Activated T-cell treated with anti-CD3 and anti-CD28 coated beads, Interleukin-2, amount 50 U/mL, for 72 hours (primary cell): ENCODE data around the gene DOCK2. TPM values are rescaled to one million over a fixed set of nuclear protein-coding genes. Genes with fewer than 3 reads are reported as not detected.
"Not testable (repeated sequence)": the region's sequence is repeated elsewhere in the genome, so short reads cannot be mapped to it uniquely, and the experiment has no call there.

Experiments used
- ATAC-seq, 2 donors: fragments of 150-1000 bp; cut with Tn5 transposase; replicated peaks in 1 of 2; 2 replicates each; pipeline ENCODE4 v1.10.0; 2021; ENCODE audit warnings: moderate library complexity in 2 of 2, mild to moderate bottlenecking in 1 of 2
- DNase-seq, 2 donors: peaks; one replicate each; pipeline ENCODE4 v3.0.0; 2021 to 2022; ENCODE audit warnings: mixed read lengths in 1 of 2
- H3K27ac Mint-ChIP-seq: one replicate; pipeline ENCODE4 v1.8.0; 2022; ENCODE audit warnings: mild to moderate bottlenecking, moderate library complexity, mixed read lengths
- H3K27me3 Mint-ChIP-seq: one replicate; pipeline ENCODE4 v1.8.0; 2022; ENCODE audit warnings: low read depth, mixed read lengths
- H3K36me3 Mint-ChIP-seq, 2 donors: one replicate each; pipeline ENCODE4 v1.8.0; 2022; ENCODE audit warnings: mixed read lengths in 2 of 2, mild to moderate bottlenecking in 1 of 2; ENCODE audit not compliant: insufficient read depth in 2 of 2
- H3K4me1 Mint-ChIP-seq: one replicate; pipeline ENCODE4 v1.8.0; 2022; ENCODE audit warnings: low read depth, mixed read lengths
- H3K4me3 Mint-ChIP-seq, 2 donors: one replicate each; pipeline ENCODE4 v1.8.0; 2022; ENCODE audit warnings: mild to moderate bottlenecking in 2 of 2, mixed read lengths in 2 of 2, moderate library complexity in 2 of 2
- H3K9me3 Mint-ChIP-seq, 2 donors: one replicate each; pipeline ENCODE4 v1.8.0; 2022; ENCODE audit warnings: mixed read lengths in 2 of 2
- total RNA-seq, 2 donors: library from RNA; stranded (reverse); gene quantifications; one replicate each; pipeline ENCODE4 v1.2.3, GENCODE V29; 2022

The DOCK2 gene
- total RNA-seq, 2 donors from 2014 or later, result 242 to 245 TPM

GRCh38 chr5:169814045-169814444 is 177.0 kb downstream of the DOCK2 start:
- no peaks in the 10 kb centered on the region for H3K9me3 Mint-ChIP-seq
- H3K36me3 Mint-ChIP-seq, result peaks cover 15 to 38% of the 10 kb centered on the region in 2 donors
- ATAC-seq (no peak), DNase-seq (no peak)
- no peak overlapping the region for H3K4me3 Mint-ChIP-seq
- H3K27ac Mint-ChIP-seq, result no peak overlapping the region
- peaks cover 6% of the 10 kb centered on the region for H3K4me1 Mint-ChIP-seq
- H3K27me3 Mint-ChIP-seq, result no peaks in the 10 kb centered on the region

GRCh38 chr5:169814522-169814921 is 177.4 kb downstream of the DOCK2 start:
- Mint-ChIP-seq H3K4me3 (no peak overlapping the region), H3K9me3 (no peaks in the 10 kb centered on the region), H3K27me3 (no peaks in the 10 kb centered on the region), H3K36me3 (peaks cover 17 to 42% of the 10 kb centered on the region in 2 donors), H3K27ac (no peak overlapping the region), H3K4me1 (peaks cover 6% of the 10 kb centered on the region)
- no peak for ATAC-seq
- DNase-seq, result no peak

- ATAC-seq, result no peak
- H3K4me3 Mint-ChIP-seq, result no peak overlapping the region
- no peaks in the 10 kb centered on the region for H3K27me3 Mint-ChIP-seq
- peaks cover 0 to under 1% of the 10 kb centered on the region in 2 donors for H3K9me3 Mint-ChIP-seq
- no peaks in the 10 kb centered on the region for H3K4me1 Mint-ChIP-seq
- no peak for DNase-seq
- H3K27ac Mint-ChIP-seq, result peak overlapping the region; percentile 16
- peaks cover 18 to 48% of the 10 kb centered on the region in 2 donors for H3K36me3 Mint-ChIP-seq
These were observed 180.0 kb downstream of the DOCK2 start for GRCh38 chr5:169817031-169817430.

- Mint-ChIP-seq H3K27ac (peak overlapping the region; percentile 4), H3K4me3 (no peak overlapping the region), H3K4me1 (peaks cover 24% of the 10 kb centered on the region), H3K27me3 (no peaks in the 10 kb centered on the region), H3K36me3 (peaks cover 4 to 13% of the 10 kb centered on the region in 2 donors), H3K9me3 (peaks cover 0 to 8% of the 10 kb centered on the region in 2 donors)
- ATAC-seq (no peak), DNase-seq (no peak)
These were observed 189.5 kb downstream of the DOCK2 start for GRCh38 chr5:169826618-169827017.

GRCh38 chr5:169827769-169828168 is 190.7 kb downstream of the DOCK2 start:
- H3K4me3 Mint-ChIP-seq, result no peak overlapping the region
- DNase-seq, result no peak
- H3K27ac Mint-ChIP-seq, result peak overlapping the region; percentile 83
- H3K4me1 Mint-ChIP-seq, result peaks cover 33% of the 10 kb centered on the region
- H3K36me3 Mint-ChIP-seq, result peaks cover 2 to 15% of the 10 kb centered on the region in 2 donors
- ATAC-seq, result peak in 1 of 2 donors; percentile 15
- no peaks in the 10 kb centered on the region for H3K27me3 Mint-ChIP-seq
- peaks cover 0 to 4% of the 10 kb centered on the region in 2 donors for H3K9me3 Mint-ChIP-seq

GRCh38 chr5:169828385-169828784 is 191.3 kb downstream of the DOCK2 start:
- peak; percentile 59 to 78 for ATAC-seq
- peaks cover 2 to 11% of the 10 kb centered on the region in 2 donors for H3K36me3 Mint-ChIP-seq
- peaks cover 39% of the 10 kb centered on the region for H3K4me1 Mint-ChIP-seq
- H3K27ac Mint-ChIP-seq, result peak overlapping the region; percentile 62
- H3K27me3 Mint-ChIP-seq, result no peaks in the 10 kb centered on the region
- no peaks in the 10 kb centered on the region for H3K9me3 Mint-ChIP-seq
- H3K4me3 Mint-ChIP-seq, result no peak overlapping the region
- no peak for DNase-seq

- Mint-ChIP-seq H3K27ac (peak overlapping the region; percentile 33), H3K4me1 (peaks cover 50% of the 10 kb centered on the region), H3K27me3 (no peaks in the 10 kb centered on the region), H3K36me3 (peaks cover 3 to 12% of the 10 kb centered on the region in 2 donors), H3K9me3 (no peaks in the 10 kb centered on the region), H3K4me3 (no peak overlapping the region)
- ATAC-seq, result no peak
- DNase-seq, result no peak
These were observed 194.3 kb downstream of the DOCK2 start for GRCh38 chr5:169831331-169831730.

- Mint-ChIP-seq H3K4me1 (peaks cover 48% of the 10 kb centered on the region), H3K27ac (peak overlapping the region; percentile 67), H3K27me3 (no peaks in the 10 kb centered on the region), H3K36me3 (peaks cover 3 to 12% of the 10 kb centered on the region in 2 donors), H3K4me3 (peak overlapping the region in 1 of 2 donors; percentile 26), H3K9me3 (no peaks in the 10 kb centered on the region)
- ATAC-seq (peak in 1 of 2 donors; percentile 40), DNase-seq (no peak)
These were observed 195.2 kb downstream of the DOCK2 start for GRCh38 chr5:169832304-169832703.

GRCh38 chr5:169832845-169833244 is 195.8 kb downstream of the DOCK2 start:
- Mint-ChIP-seq H3K36me3 (peaks cover 3 to 15% of the 10 kb centered on the region in 2 donors), H3K4me1 (peaks cover 48% of the 10 kb centered on the region), H3K27ac (peak overlapping the region; percentile 77), H3K4me3 (peak overlapping the region in 1 of 2 donors; percentile 26), H3K9me3 (no peaks in the 10 kb centered on the region), H3K27me3 (no peaks in the 10 kb centered on the region)
- DNase-seq (no peak), ATAC-seq (no peak)

- ATAC-seq (peak; percentile 43 to 48), DNase-seq (peak; percentile 8 to 16)
- peaks cover 3 to 17% of the 10 kb centered on the region in 2 donors for H3K36me3 Mint-ChIP-seq
- not testable (repeated sequence) for H3K9me3 Mint-ChIP-seq, H3K4me3 Mint-ChIP-seq, H3K27me3 Mint-ChIP-seq
- H3K4me1 Mint-ChIP-seq, result peaks cover 48% of the 10 kb centered on the region
- peak overlapping the region; percentile 77 for H3K27ac Mint-ChIP-seq
These were observed 196.7 kb downstream of the DOCK2 start for GRCh38 chr5:169833681-169834292.

GRCh38 chr5:169834540-169834939 is 197.5 kb downstream of the DOCK2 start:
- peaks cover 3 to 17% of the 10 kb centered on the region in 2 donors for H3K36me3 Mint-ChIP-seq
- peak overlapping the region; percentile 7 for H3K27ac Mint-ChIP-seq
- H3K4me1 Mint-ChIP-seq, result peaks cover 48% of the 10 kb centered on the region
- ATAC-seq (peak; percentile 62 to 63), DNase-seq (peak in 1 of 2 donors; percentile 22)
- not testable (repeated sequence) for H3K4me3 Mint-ChIP-seq, H3K27me3 Mint-ChIP-seq, H3K9me3 Mint-ChIP-seq

- DNase-seq (no peak), ATAC-seq (no peak)
- Mint-ChIP-seq H3K9me3 (no peaks in the 10 kb centered on the region), H3K4me3 (no peak overlapping the region), H3K27ac (no peak overlapping the region), H3K4me1 (peaks cover 48% of the 10 kb centered on the region), H3K36me3 (peaks cover 14 to 34% of the 10 kb centered on the region in 2 donors), H3K27me3 (no peaks in the 10 kb centered on the region)
These were observed 199.9 kb downstream of the DOCK2 start for GRCh38 chr5:169836835-169837536.

GRCh38 chr5:169837686-169838085 is 200.6 kb downstream of the DOCK2 start:
- Mint-ChIP-seq H3K4me3 (peak overlapping the region in 1 of 2 donors; percentile 6), H3K4me1 (peaks cover 41% of the 10 kb centered on the region), H3K27ac (peak overlapping the region; percentile 3), H3K36me3 (peaks cover 14 to 37% of the 10 kb centered on the region in 2 donors), H3K27me3 (no peaks in the 10 kb centered on the region), H3K9me3 (no peaks in the 10 kb centered on the region)
- ATAC-seq, result no peak
- DNase-seq, result no peak
